Liver (tissue), 9 donors: Measurements from ENCODE around the gene LRRC18. TPM values are rescaled to one million over a fixed set of nuclear protein-coding genes. Genes with fewer than 3 reads are reported as not detected.

Experiments used
- DNase-seq: peaks from one replicate; pipeline ENCODE4 v3.0.0-alpha.2; 2017; ENCODE audit warnings: low spot score
- H3K27ac ChIP-seq, 2 donors: one replicate each; pipeline ENCODE4 v1.7.0; 2013; ENCODE audit warnings: inconsistent platforms in 2 of 2, low read length in 2 of 2, control low read depth in 1 of 2, low read depth in 1 of 2, mild to moderate bottlenecking in 1 of 2
- H3K27me3 ChIP-seq, 4 donors: one replicate each; pipeline versions ENCODE4 v1.6.1 to v1.7.0; 2013; ENCODE audit warnings: low read length in 3 of 4, inconsistent platforms in 1 of 4, mild to moderate bottlenecking in 1 of 4, moderate library complexity in 1 of 4; ENCODE audit not compliant: control insufficient read depth in 4 of 4, insufficient read depth in 4 of 4
- H3K36me3 ChIP-seq, 4 donors: one replicate each; pipeline versions ENCODE4 v1.6.1 to v1.7.0; 2013; ENCODE audit warnings: low read length in 3 of 4, mild to moderate bottlenecking in 3 of 4, low read depth in 1 of 4, moderate library complexity in 1 of 4; ENCODE audit not compliant: control insufficient read depth in 4 of 4, insufficient read depth in 3 of 4
- H3K4me1 ChIP-seq, 4 donors: one replicate each; pipeline versions ENCODE4 v1.6.1 to v1.7.0; 2013; ENCODE audit warnings: low read length in 3 of 4, mild to moderate bottlenecking in 3 of 4, moderate library complexity in 1 of 4; ENCODE audit not compliant: control insufficient read depth in 4 of 4, insufficient read depth in 4 of 4
- H3K4me3 ChIP-seq, 3 donors: one replicate each; pipeline versions ENCODE4 v1.6.1 to v1.7.0; 2013; ENCODE audit warnings: low read length in 3 of 3, control low read depth in 1 of 3, low read depth in 1 of 3, mild to moderate bottlenecking in 1 of 3
- H3K9ac ChIP-seq, 2 donors: one replicate each; pipeline ENCODE4 v1.7.0; 2013; ENCODE audit warnings: low read length in 2 of 2, mild to moderate bottlenecking in 2 of 2, moderate library complexity in 2 of 2, control low read depth in 1 of 2, low read depth in 1 of 2
- H3K9me3 ChIP-seq, 4 donors: one replicate each; pipeline versions ENCODE4 v1.6.1 to v1.7.0; 2013; ENCODE audit warnings: low read length in 3 of 4; ENCODE audit not compliant: control insufficient read depth in 4 of 4
- ATF3 ChIP-seq: IDR thresholded peaks from 2 replicates; pipeline ENCODE4 v1.6.1; 2016; ENCODE audit warnings: antibody characterized with exemption
- EGR1 ChIP-seq, 2 donors: IDR thresholded peaks; 2 replicates each; pipeline ENCODE4 v1.6.1; 2016 to 2018; ENCODE audit warnings: antibody characterized with exemption in 2 of 2, low read depth in 2 of 2
- FOXA1 ChIP-seq: IDR thresholded peaks from 2 replicates; pipeline ENCODE4 v1.6.1; 2016; ENCODE audit warnings: antibody characterized with exemption
- FOXA2 ChIP-seq: IDR thresholded peaks from 2 replicates; pipeline ENCODE4 v1.6.1; 2016; ENCODE audit warnings: antibody characterized with exemption
- GABPA ChIP-seq, 2 donors: IDR thresholded peaks in 1 of 2; conservative IDR thresholded peaks in 1 of 2; 2 replicates each; pipeline ENCODE4 v1.6.1; 2016; ENCODE audit warnings: antibody characterized with exemption in 2 of 2, mild to moderate bottlenecking in 1 of 2, moderate library complexity in 1 of 2
- HNF4A ChIP-seq, 2 donors: conservative IDR thresholded peaks; 2 replicates each; pipeline ENCODE4 v1.6.1; 2016; ENCODE audit warnings: antibody characterized with exemption in 2 of 2, mild to moderate bottlenecking in 2 of 2
- HNF4G ChIP-seq: IDR thresholded peaks from 2 replicates; pipeline ENCODE4 v1.6.1; 2016; ENCODE audit warnings: antibody characterized with exemption
- JUND ChIP-seq, 2 donors: IDR thresholded peaks; 2 replicates each; pipeline ENCODE4 v1.6.1; 2016; ENCODE audit warnings: antibody characterized with exemption in 2 of 2
- MAX ChIP-seq: IDR thresholded peaks from 2 replicates; pipeline ENCODE4 v1.6.1; 2016; ENCODE audit warnings: antibody characterized with exemption
- NR2F2 ChIP-seq: IDR thresholded peaks from 2 replicates; pipeline ENCODE4 v1.6.1; 2016; ENCODE audit warnings: antibody characterized with exemption
- RAD21 ChIP-seq, 2 donors: IDR thresholded peaks; 2 replicates each; pipeline ENCODE4 v1.6.1; 2016; ENCODE audit warnings: antibody characterized with exemption in 2 of 2, mild to moderate bottlenecking in 2 of 2
- REST ChIP-seq: IDR thresholded peaks from 2 replicates; pipeline ENCODE4 v1.6.1; 2016; ENCODE audit warnings: antibody characterized with exemption, mild to moderate bottlenecking
- RXRA ChIP-seq, 2 donors: IDR thresholded peaks; 2 replicates each; pipeline ENCODE4 v1.6.1; 2017 to 2018; ENCODE audit warnings: antibody characterized with exemption in 2 of 2, mild to moderate bottlenecking in 1 of 2
- SP1 ChIP-seq: IDR thresholded peaks from 2 replicates; pipeline ENCODE4 v1.6.1; 2018; ENCODE audit warnings: antibody characterized with exemption, mild to moderate bottlenecking
- TAF1 ChIP-seq: conservative IDR thresholded peaks from 2 replicates; pipeline ENCODE4 v1.6.1; 2016; ENCODE audit warnings: antibody characterized with exemption, mild to moderate bottlenecking
- YY1 ChIP-seq: IDR thresholded peaks from 2 replicates; pipeline ENCODE4 v1.6.1; 2016; ENCODE audit warnings: antibody characterized with exemption, mild to moderate bottlenecking
- WGBS: extraction: QIAGEN DNeasy Blood & Tissue Kit; methylation state at CpG from one replicate; pipeline ENCODE4 v1.1.7; 2013; 5-methylcytosine and 5-hydroxymethylcytosine counted together
- polyA plus RNA-seq, 2 donors: library from polyadenylated mRNA; stranded (reverse) in 1 of 2; unstranded in 1 of 2; fragments of 200-250 nt in 1 of 2; fragments of >200 nt in 1 of 2; fragmentation: Nextera tagmentation in 1 of 2; extraction: Ambion mirVana in 1 of 2; gene quantifications; one replicate each; pipeline versions ENCODE4 v1.2.1 to v1.2.3, GENCODE V29; 2013 to 2015
- total RNA-seq, 2 donors: library from RNA; depleted of rRNA; stranded (reverse); fragments of >200 nt; gene quantifications; one replicate each; pipeline ENCODE4 v1.2.3, GENCODE V29; 2014
- TF ChIP-seq, protein P1 (sequence below): IDR thresholded peaks from 2 replicates; pipeline ENCODE4 v1.6.1; 2016; ENCODE audit warnings: antibody characterized with exemption
- TF ChIP-seq, protein P2 (sequence below): fragments of 150-350 bp; IDR thresholded peaks from 2 replicates; pipeline ENCODE4 v1.5.1; 2017; ENCODE audit warnings: improper control_type of control experiment, low read depth, low read length; ENCODE audit not compliant: missing input control
- donor health status: healthy.
- donor health status: healthy.
- donor health status: healthy.
- donor health status: healthy.
- donor health status: healthy.

Gene LRRC18
- total and polyA plus RNA-seq, 4 donors = not detected

GRCh38 chr10:48904861-48905260, 34.8 kb downstream of the LRRC18 start:
- Histone ChIP-seq H3K36me3 (no peaks in the 10 kb centered on the region), H3K4me1 (no peaks in the 10 kb centered on the region), H3K9me3 (no peaks in the 10 kb centered on the region), H3K27ac (no peak overlapping the region), H3K27me3 (peaks cover 0 to 3% (median 0%) of the 10 kb centered on the region in 4 donors), H3K9ac (no peak overlapping the region), H3K4me3 (no peak overlapping the region)
- DNase-seq = no peak
- no peak for TF ChIP-seq GABPA (IDR thresholded peaks at IDR 0.05 in 1 of 2, conservative IDR thresholded peaks at IDR 0.05 in 1 of 2)
- no peak for TF ChIP-seq EGR1 (IDR thresholded peaks at IDR 0.05; ENCODE audit: low read depth in 2 of 2)
- TF ChIP-seq, protein P1, sequence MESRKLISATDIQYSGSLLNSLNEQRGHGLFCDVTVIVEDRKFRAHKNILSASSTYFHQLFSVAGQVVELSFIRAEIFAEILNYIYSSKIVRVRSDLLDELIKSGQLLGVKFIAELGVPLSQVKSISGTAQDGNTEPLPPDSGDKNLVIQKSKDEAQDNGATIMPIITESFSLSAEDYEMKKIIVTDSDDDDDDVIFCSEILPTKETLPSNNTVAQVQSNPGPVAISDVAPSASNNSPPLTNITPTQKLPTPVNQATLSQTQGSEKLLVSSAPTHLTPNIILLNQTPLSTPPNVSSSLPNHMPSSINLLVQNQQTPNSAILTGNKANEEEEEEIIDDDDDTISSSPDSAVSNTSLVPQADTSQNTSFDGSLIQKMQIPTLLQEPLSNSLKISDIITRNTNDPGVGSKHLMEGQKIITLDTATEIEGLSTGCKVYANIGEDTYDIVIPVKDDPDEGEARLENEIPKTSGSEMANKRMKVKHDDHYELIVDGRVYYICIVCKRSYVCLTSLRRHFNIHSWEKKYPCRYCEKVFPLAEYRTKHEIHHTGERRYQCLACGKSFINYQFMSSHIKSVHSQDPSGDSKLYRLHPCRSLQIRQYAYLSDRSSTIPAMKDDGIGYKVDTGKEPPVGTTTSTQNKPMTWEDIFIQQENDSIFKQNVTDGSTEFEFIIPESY = no peak
- no peak for TF ChIP-seq RAD21 (IDR thresholded peaks at IDR 0.05)
- no peak for TF ChIP-seq RXRA (IDR thresholded peaks at IDR 0.05)
- no peak for TF ChIP-seq TAF1
- TF ChIP-seq SP1 = no peak
- TF ChIP-seq YY1 = no peak
- TF ChIP-seq MAX = no peak
- TF ChIP-seq FOXA1 = no peak
- no peak for TF ChIP-seq JUND (IDR thresholded peaks at IDR 0.05)
- TF ChIP-seq ATF3 = no peak
- no peak for TF ChIP-seq NR2F2
- TF ChIP-seq FOXA2 = no peak
- no peak for TF ChIP-seq REST
- TF ChIP-seq, protein P2, sequence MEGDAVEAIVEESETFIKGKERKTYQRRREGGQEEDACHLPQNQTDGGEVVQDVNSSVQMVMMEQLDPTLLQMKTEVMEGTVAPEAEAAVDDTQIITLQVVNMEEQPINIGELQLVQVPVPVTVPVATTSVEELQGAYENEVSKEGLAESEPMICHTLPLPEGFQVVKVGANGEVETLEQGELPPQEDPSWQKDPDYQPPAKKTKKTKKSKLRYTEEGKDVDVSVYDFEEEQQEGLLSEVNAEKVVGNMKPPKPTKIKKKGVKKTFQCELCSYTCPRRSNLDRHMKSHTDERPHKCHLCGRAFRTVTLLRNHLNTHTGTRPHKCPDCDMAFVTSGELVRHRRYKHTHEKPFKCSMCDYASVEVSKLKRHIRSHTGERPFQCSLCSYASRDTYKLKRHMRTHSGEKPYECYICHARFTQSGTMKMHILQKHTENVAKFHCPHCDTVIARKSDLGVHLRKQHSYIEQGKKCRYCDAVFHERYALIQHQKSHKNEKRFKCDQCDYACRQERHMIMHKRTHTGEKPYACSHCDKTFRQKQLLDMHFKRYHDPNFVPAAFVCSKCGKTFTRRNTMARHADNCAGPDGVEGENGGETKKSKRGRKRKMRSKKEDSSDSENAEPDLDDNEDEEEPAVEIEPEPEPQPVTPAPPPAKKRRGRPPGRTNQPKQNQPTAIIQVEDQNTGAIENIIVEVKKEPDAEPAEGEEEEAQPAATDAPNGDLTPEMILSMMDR = no peak
- no peak for TF ChIP-seq HNF4G
- no peak for TF ChIP-seq HNF4A (conservative IDR thresholded peaks at IDR 0.05)
- WGBS = 93% methylated on average over 2 of the region's 2 CpGs
